Islet of Langerhans (tissue), 1 donor: Measurements from ENCODE around the gene RHCE.
"Not testable (repeated sequence)": the region's sequence is repeated elsewhere in the genome, so short reads cannot be mapped to it uniquely, and the experiment has no call there.

Experiments
- FAIRE-seq: peaks from one replicate; lab custom pipeline; 2011; peaks lifted over from hg19 to GRCh38; lab: Jason Lieb, UNC

RHCE gene

DNA sequence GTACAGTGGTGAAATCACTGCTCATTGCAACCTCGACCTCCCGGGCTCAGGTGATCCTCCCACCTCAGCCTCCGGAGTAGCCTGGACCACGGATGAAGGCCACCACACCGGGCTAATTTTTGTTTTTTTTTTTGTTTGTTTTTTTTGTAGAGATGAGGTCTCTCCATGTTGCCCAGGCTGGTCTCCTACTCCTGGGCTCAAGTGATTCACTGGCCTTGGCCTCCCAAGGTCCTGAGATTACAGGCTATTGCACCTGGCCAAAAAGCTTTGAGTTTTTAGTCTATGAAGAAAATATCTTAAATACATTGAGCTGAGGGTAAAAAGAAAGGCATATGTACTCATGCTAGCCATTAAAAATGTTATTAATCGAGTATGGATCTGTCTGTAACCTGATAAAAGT, 78.9 kb downstream of the RHCE start:
- FAIRE-seq = no peak

- FAIRE-seq = no peak
Observed at GRCh38 chr1:25338986-25339385, 81.6 kb downstream of the RHCE start.

- no peak for FAIRE-seq
Observed at GRCh38 chr1:25338188-25338981, 82.2 kb downstream of the RHCE start, which contains the start of gene TMEM50A. TMEM50A (plus strand) TSS chr1:25338334; CDS start chr1:25340487, 2,153 bp downstream.

DNA sequence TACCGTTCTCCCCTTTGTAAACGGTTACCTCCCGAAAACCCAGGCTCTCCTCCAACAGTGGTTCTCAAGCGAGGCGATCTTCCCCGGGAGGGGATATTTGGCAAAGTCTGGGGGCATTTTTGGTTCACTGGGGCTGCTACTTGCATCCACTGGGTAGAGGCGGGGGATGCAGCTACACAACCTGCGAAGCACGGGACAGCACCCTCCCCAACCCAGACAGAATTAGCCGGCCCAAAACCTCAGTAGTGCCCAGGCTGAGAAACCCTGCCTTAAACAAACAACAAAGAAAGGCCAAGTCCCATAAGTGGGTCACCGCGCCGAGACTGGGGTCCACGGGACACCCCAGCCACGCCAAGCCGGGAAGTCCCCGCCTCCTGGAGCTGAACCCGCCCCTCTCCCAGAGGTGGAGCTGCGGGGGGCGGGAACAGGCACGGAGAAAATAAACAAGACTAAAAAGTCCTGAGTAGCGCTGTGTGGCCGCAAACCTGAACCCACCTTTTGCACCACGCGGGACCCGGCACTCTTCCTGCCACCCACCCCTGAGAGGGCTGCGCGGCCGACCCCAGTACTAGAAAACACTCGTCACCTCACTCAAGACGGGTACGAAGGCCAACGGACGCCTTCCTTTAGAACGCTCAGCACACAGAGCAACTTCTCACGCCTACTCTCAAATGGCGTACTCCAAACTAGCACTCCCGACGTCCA, 83.0 kb downstream of the RHCE start:
- FAIRE-seq = not testable (repeated sequence)

- not testable (repeated sequence) for FAIRE-seq
Observed at GRCh38 chr1:25336922-25337354, 83.7 kb downstream of the RHCE start.

DNA sequence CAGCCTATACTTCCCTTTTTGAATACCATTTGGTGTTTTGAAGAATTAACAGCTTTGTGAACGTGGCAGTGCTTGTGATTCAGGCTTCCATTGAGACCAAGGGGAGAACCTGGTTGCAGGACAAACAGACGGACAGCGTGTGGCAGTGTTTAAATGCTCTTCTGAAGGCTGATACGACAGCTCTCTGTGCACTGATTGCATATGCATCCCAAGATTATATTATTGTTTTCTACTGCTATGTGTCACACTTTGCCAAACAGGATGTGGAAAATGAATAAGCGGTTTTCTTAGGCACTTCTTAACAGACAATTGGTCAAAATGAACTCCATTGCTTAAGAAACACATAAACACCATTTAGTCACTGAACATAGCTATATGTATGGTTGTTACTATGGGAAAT, 90.7 kb downstream of the RHCE start:
- FAIRE-seq = not testable (repeated sequence)

DNA sequence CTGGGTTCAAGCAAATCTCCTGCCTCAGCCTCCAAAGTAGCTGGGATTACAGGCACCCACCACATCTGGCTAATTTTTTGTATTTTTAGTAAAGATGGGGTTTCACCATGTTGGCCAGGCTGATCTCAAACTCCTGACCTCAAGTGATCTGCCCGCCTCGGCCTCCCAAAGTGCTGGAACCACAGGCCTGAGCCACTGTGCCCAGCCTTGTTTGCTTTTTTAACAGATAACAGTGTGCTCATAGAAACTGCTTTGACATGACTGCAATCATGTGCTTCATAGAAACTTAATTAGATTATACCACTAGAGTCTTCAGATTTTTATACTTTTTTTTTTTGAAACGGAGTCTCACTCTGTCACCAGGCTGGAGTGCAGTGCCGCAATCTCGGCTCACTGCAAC, 91.3 kb downstream of the RHCE start:
- FAIRE-seq = not testable (repeated sequence)

- FAIRE-seq = not testable (repeated sequence)
Observed at GRCh38 chr1:25328791-25329185, 91.8 kb downstream of the RHCE start.

DNA sequence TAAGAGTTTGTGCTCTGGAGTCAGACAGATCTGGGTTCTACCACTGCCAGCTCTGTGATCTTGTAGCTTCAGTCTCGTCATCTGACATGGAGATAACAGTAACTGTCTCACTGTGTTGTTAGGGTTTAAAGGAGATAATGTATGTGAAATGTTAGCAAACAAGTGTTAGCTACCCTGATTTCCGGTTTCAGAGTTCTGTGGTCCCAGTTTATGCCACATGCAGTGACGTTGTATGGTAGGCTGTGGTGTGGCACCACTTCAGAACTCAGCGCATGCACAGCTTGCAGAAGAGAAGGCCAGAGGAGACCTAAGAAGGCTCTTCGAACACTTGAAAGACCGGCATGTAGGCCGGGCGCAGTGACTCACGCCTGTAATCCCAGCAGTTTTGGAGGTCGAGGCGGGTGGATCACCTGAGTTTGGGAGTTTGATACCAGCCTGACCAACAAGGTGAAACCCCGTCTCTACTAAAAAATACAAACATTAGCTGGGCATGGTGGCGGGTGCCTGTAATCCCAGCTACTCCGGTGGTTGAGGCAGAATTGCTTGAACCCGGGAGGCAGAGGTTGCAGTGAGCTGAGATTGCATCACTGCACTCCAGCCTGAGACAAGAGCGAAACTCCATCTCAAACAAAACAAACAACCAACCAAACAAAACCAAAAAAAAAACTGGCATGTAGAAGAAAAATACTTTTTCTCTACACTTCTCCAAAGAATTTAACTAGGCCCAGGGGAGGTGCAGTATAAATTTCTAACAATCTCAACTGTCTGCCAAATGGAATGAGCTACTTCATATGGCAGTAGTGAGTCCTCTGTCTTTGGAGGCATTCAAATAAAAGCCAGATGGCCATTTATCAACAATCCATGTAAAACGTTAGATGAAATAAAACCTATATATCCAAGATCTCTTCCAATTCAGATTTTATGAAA, 92.5 kb downstream of the RHCE start:
- not testable (repeated sequence) for FAIRE-seq

DNA sequence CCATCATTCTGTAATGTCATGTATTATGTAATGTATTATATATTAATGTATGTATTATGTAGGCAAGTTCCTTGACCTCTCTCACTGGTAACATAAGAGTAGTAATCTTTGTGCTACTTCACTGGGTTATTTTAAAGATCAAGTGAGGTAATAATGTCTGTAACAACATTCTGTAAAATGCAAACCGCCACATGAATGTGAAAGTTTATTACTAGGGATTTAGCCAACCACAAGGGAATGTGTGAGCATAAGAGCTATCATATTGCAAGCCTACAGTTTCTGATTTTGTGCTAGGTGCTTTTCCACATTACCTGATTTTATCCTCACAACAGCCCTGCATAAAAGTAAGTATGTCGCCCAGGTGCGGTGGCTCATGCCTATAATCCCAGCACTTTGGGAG, 96.2 kb downstream of the RHCE start:
- FAIRE-seq = not testable (repeated sequence)

DNA sequence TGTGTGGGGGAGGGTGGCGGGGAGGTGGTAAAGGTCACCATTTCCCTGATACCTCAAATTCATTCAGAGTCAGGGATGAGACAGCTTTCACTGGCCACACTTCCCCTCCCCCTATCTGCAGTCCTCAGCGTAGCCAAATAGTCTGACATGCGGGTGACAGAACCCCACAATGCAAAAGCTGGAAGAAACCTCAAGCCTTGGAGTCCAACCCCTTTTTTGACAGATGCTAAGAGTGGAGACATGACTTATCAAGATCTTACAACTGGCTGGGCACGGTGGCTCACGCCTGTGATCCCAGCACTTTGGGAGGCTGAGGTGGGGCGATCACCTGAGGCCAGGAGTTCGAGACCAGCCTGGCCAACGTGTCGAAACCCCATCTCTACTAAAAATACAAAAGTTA, 98.5 kb downstream of the RHCE start:
- FAIRE-seq = not testable (repeated sequence)

GRCh38 chr1:25320314-25320938, 100.2 kb downstream of the RHCE start:
- not testable (repeated sequence) for FAIRE-seq

DNA sequence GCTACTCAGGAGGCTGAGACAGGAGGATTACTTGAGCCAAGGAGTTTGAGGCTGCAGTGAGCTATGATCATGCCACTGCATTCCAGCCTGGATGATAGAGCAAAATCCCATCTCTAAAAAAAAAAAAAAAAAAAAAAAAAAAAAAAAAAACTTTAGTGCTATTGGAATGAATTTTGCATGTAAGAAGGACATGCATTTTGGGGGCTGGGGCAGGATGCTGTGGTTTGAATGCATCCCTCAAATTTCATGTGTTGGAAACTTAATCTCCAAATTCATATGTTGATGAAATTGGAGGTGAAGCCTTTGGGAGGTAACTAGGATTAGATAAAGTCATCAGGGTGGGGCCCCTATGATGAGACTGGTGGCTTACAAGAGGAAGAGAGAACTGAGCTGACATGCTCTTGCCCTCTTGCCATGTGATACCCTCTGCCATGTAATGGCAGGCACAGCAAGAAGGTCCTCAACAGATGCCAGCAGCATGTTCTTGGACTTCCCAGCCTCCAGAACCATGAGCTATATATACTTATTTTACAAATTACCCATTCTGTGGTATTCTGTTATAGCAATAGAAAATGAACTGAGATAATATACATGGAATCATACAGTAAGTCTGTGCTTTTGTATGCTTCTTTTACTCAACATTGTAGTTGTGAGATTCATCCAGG, 107.7 kb downstream of the RHCE start:
- FAIRE-seq = not testable (repeated sequence)
